Measurements from ENCODE around the gene INHBA. TPM values are rescaled to one million over a fixed set of nuclear protein-coding genes. Genes with fewer than 3 reads are reported as not detected.

INHBA gene
- total and polyA plus RNA-seq, 9 of the 15 experiments (the other 6 are each of a cell fraction or from before 2014, with no cell fraction given): 0.02 to 0.04 TPM; not detected in 7

DNA sequence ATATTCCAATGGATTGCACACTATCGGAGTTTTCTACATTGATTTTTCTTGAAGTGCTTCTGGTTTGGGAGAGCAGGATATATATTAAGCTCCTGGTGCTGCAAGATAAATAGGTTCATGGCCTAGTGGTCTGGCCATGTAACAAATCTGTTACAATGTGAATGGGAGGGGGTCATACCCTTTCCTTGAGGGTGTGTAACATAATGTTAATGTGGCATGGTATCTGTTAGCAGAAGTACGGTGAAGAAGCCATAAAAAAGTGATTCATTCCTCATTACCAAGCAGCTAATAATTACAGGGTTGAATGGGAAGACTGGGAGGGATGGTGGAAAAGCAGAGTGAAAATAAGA lies 61.2 kb downstream of the INHBA start:
- CTCF ChIA-PET (ENCODE audit: low intra/inter-chr PET ratio): no interaction called here
- no peaks in the 10 kb centered on the region for H3K27me3 ChIP-seq (ENCODE audit: control insufficient read depth in 2 of 2, insufficient read depth in 2 of 2, low read length in 2 of 2)
- H3K4me2 ChIP-seq (ENCODE audit: insufficient read depth, low read length): no peak overlapping the region
- ATAC-seq: no peak
- H3K9me3 ChIP-seq (replicated peaks; ENCODE audit: control insufficient read depth, insufficient read depth, low read depth, low read length): no peaks in the 10 kb centered on the region; the same call in 1 of the 2 replicates
- no peaks in the 10 kb centered on the region for H4K20me1 ChIP-seq (replicated peaks; ENCODE audit: control insufficient read depth, insufficient read depth, low read length)
- H3K9me1 ChIP-seq (ENCODE audit: control insufficient read depth, insufficient read depth, low read length): no peaks in the 10 kb centered on the region
- no peak overlapping the region for H3K4me3 ChIP-seq
- no peak for DNase-seq (ENCODE audit: extremely low read depth in 1 of 4, low spot score in 3 of 4)
- H3K9ac ChIP-seq (ENCODE audit: insufficient read depth in 1 of 2, low read depth in 2 of 2, low read length in 2 of 2): no peak overlapping the region
- no peaks in the 10 kb centered on the region for H3K4me1 ChIP-seq (replicated peaks in 1 of 2; ENCODE audit: control insufficient read depth in 2 of 2, insufficient read depth in 2 of 2, low read length in 2 of 2)
- TF ChIP-seq SMC3 (conservative IDR thresholded peaks at IDR 0.05; ENCODE audit: insufficient read depth, low read depth, low read length) (no peak), DPF2 (IDR thresholded peaks at IDR 0.05) (no peak), HMG20B (CRISPR knock-in tag; IDR thresholded peaks at IDR 0.05) (no peak), DACH1 (IDR thresholded peaks at IDR 0.05; ENCODE audit: partially characterized antibody) (no peak), SIN3A (IDR thresholded peaks at IDR 0.05; ENCODE audit: borderline replicate concordance in 2 of 2, control insufficient read depth in 1 of 2, low read depth in 2 of 2, low read length in 2 of 2) (no peak), SRSF1 (IDR thresholded peaks at IDR 0.05; ENCODE audit: low read depth, low read length) (no peak), ILK (tag; IDR thresholded peaks at IDR 0.05; ENCODE audit: borderline replicate concordance, low read depth) (no peak), BDP1 (IDR thresholded peaks at IDR 0.05; ENCODE audit: insufficient read depth, insufficient read length) (no peak), CEBPZ (IDR thresholded peaks at IDR 0.05; ENCODE audit: borderline replicate concordance, low read depth, low read length) (no peak), MITF (IDR thresholded peaks at IDR 0.05) (no peak), ZNF212 (CRISPR knock-in tag; IDR thresholded peaks at IDR 0.05) (no peak), LARP7 (IDR thresholded peaks at IDR 0.05) (no peak), HNRNPH1 (optimal IDR thresholded peaks at IDR 0.05; ENCODE audit: low read depth, low read length) (no peak)
- TF ChIP-seq, protein P1, sequence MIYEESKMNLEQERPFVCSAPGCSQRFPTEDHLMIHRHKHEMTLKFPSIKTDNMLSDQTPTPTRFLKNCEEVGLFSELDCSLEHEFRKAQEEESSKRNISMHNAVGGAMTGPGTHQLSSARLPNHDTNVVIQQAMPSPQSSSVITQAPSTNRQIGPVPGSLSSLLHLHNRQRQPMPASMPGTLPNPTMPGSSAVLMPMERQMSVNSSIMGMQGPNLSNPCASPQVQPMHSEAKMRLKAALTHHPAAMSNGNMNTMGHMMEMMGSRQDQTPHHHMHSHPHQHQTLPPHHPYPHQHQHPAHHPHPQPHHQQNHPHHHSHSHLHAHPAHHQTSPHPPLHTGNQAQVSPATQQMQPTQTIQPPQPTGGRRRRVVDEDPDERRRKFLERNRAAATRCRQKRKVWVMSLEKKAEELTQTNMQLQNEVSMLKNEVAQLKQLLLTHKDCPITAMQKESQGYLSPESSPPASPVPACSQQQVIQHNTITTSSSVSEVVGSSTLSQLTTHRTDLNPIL (CRISPR knock-in tag; IDR thresholded peaks at IDR 0.05): no peak
- TF ChIP-seq, protein P2, sequence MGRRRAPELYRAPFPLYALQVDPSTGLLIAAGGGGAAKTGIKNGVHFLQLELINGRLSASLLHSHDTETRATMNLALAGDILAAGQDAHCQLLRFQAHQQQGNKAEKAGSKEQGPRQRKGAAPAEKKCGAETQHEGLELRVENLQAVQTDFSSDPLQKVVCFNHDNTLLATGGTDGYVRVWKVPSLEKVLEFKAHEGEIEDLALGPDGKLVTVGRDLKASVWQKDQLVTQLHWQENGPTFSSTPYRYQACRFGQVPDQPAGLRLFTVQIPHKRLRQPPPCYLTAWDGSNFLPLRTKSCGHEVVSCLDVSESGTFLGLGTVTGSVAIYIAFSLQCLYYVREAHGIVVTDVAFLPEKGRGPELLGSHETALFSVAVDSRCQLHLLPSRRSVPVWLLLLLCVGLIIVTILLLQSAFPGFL (CRISPR knock-in tag; IDR thresholded peaks at IDR 0.05): no peak
- H2AFZ ChIP-seq (ENCODE audit: low read depth, low read length): no peak overlapping the region
- no peak overlapping the region for H3K27ac ChIP-seq (ENCODE audit: extremely low read depth, low read depth, low read length)
- POLR2A ChIA-PET: no interaction called here
- BruUV-seq (replicated peaks): no TSS peak
- no peaks in the 10 kb centered on the region for H3K36me3 ChIP-seq (ENCODE audit: control insufficient read depth, insufficient read depth, low read length)
- in situ Hi-C loops (cut with MboI) (no loop called here), intact Hi-C loops (cut with micrococcal nuclease) (no loop called here)
- FAIRE-seq: no peak
- 0% methylated on average over 2 of the region's 2 CpGs for WGBS (ENCODE audit: insufficient coverage, low coverage, missing lambda C conversion rate)
- H3K79me2 ChIP-seq (ENCODE audit: control insufficient read depth, insufficient read depth, low read length): no peaks in the 10 kb centered on the region
